OCI-M2 (cell line): Measurements from ENCODE around the gene SDCCAG8.

Experiments
- DNase-seq: peaks from one replicate; lab custom pipeline; 2025; ENCODE audit not compliant: unreplicated experiment; lab: John Stamatoyannopoulos, UW

The SDCCAG8 gene

GRCh38 chr1:243379706-243380105, 123.9 kb downstream of the SDCCAG8 start:
- DNase-seq = no peak

DNA sequence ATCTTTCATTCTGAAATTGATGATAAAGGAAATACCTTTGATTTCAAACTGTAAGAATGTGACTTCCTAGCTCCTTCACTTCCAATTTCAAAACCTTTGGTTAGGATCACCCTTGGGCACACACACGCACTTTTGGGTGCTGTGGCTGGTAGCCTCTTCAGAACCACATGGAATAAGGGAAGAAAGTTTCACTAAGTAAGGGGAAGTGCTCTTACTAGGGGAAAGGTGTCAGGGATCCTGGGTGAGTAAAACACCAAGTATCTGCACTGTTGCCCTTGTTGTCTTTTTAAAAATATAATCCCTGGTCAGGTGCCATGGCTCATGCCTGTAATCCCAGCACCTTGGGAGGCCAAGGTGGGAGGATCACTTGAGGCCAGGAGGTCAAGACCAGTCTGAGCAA, 132.4 kb downstream of the SDCCAG8 start:
- DNase-seq = no peak

DNA sequence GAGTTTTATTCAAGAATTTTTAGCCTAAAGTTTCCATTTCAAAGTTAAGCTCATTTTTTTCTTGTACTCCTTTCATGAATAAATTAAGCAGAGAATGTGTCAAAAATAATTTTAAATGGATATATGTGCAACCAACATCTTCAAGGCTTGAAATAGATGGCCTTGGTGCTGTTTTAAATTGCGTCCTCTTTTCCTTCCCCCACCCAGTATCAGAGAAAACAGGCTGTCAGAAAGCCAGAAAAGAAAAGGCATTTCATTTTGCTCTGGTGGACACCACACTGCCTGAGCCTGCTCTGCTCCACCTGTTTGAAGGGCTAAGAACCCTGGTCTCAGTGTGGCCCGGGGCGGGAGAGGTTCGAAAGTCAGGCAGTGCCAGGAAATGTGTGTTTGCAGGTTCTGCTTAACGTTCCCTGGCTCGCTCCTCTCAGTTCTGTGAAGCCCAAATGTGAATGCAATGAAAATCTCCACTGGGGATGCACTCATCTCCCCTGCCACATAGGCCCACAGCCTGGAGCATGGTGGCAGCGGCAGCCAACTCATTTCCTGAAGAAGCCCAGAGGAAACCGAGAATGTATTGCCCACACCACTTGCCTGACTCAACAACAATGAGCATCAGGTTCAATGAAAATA, 134.4 kb downstream of the SDCCAG8 start:
- DNase-seq = no peak

- DNase-seq = no peak
Measured at GRCh38 chr1:243391355-243391754, 135.5 kb downstream of the SDCCAG8 start.

GRCh38 chr1:243393096-243393495, 137.3 kb downstream of the SDCCAG8 start:
- no peak for DNase-seq

GRCh38 chr1:243394066-243394465, 138.2 kb downstream of the SDCCAG8 start:
- DNase-seq = no peak

DNA sequence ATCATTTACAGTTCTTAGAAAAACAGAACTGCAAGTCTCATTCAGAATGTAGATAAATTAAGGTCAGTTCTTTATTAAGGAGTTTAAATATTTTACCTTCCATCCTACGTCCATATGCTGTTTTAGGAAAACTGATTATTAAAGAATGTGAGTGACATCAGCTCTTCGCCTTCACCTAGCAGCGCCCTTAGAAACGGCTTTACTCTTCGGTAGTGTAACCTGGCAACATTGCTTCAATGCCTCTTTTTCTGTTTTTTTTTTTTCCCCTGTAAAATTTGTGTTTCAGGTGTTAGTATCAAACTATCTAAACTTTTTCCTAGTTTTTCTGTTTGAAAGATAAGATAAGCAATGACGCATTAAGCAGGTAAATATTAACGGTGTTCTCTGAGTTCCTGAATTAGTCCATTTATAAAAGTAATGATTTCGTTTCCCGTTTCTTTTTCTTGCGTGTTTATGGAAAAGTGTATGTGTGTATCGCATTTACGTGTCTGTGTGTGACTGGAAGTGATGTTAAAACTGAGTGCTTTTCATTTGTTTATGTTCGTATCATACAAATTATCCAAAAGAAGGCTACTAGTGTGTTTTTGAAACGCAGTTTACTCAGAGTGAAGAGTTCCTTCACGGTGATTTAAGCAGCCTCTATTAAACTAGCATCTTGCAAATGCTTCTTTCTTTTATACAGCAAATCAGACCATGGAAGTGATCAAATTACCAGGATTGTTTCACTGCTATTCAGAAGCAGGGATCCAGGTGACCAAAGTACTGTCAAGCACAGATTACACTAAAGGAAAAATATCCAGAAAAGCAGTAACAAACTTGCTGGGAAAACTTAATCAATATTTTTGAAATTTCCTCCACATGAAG, 139.0 kb downstream of the SDCCAG8 start:
- no peak for DNase-seq

DNA sequence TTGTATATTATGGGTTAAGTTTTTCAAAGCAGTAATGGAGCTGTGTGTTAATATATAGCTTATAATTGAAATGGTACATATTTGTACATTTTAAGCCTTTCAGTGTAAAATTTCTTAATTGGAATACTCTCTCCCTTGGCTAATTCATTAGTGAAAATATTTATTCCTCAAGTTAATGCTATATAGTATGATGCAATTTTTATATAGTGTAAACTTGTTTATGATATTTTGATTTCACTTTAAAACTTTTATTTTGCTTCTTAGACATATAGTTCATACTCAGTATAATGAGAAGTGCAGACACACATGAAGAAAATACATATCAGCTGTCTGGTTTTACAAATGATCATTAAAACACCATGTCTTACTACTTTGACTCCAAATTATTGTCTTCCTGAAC, 140.6 kb downstream of the SDCCAG8 start:
- no peak for DNase-seq

- DNase-seq = no peak
Measured at GRCh38 chr1:243396876-243397275, 141.0 kb downstream of the SDCCAG8 start.

DNA sequence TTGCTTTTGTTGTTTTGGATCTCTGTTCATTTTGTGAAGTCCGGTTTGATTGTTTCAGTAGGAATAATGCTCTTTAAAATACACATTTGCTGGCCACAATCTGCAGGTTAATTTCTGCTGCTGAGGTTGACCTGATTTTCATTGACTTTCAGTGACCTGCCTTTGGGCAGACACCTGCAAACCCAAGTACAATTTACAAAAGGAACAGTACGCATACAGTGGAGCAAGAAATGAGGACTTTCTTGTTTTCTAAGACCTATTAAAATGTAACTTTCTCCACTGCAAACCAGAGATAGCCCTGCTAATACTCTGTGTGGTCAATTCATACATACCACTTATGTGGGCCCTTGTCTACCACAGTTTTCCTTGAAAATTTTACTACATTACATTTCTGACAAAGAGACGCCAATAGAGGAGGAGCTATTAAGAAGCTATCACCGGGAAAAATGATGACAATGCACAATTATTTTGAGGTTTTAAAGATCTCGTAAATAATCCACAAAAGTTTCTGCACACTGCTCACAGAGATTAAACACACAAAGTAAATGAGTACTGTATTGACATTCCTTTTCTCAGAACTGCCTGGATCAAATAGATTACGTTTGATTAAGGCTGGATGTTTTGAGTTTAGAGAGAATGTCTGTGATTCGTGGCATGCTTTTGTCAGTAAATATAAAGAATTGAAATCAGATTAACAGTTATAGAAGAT, 141.9 kb downstream of the SDCCAG8 start:
- no peak for DNase-seq

- DNase-seq = no peak
Measured at GRCh38 chr1:243399561-243400155, 143.8 kb downstream of the SDCCAG8 start.

- no peak for DNase-seq
Measured at GRCh38 chr1:243402868-243403267, 147.0 kb downstream of the SDCCAG8 start.

DNA sequence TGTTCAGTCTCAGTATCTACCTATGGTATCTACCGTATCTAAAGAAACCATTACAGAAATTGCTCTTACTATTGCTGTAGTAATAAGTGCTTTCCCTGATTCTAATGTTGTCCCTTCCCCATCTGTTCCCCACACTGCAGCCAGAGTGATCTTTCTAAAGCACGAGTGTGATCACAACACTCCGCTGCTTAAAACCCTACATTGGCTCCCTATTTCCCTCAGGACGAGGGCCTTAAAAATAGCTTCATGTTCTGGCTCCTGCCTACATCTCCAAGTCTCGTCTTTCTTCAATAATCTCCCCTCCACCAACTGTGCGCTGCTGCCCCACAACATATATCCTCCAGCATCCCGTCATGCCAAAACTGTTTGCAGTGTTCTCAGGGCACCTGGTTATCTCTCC, 150.6 kb downstream of the SDCCAG8 start:
- no peak for DNase-seq

DNA sequence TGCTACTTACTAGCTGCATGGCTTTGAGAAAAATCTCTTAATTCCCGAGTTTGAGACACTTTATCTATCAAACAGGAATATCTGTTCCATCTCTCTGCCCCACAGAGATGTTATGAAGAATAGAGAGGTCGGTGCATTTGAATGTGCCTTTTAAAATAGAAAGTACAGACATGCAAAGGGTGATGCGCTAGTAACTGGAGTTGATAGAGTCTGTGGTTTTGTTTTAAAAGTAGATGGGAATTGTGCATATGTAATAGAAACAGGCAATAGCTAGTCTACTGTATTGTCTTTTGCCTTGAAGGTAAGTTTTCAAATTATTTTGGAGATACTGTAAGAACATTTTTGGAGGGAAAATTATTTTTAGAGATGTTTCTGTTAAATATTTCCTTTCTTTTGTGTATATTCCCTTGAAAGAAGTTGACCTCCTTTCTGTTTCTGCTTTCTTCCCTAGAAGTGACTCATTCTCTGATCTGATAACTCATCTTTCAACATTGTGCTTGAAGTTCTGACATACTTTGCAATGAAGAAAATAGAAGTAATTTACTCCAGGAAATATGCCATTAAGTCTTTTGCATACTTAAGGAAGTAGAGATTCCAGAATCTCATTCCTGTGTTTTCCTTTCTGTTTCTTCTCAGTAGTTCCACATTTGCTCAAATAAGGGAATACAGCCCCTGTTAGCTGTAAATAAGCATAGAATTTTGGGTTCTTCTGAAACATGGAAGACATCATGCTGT, 151.6 kb downstream of the SDCCAG8 start:
- no peak for DNase-seq

DNA sequence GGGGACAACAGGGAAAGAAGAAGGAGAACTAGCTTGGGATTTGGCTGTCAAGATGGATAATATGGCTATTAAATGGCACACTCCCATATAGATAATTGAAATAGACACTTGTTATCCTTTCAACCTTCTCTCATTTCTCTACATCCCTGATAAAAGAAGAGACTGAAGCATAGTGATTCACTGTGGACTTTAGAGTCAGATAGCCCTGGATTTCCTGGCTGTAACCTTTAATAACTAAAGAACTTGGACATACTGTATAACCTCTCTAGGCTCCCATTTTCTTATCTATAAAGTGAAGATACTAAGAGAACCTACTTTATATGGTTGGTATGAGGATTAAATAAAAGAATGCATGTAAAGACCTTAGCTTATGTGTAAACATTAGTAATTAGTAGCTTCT, 152.6 kb downstream of the SDCCAG8 start:
- no peak for DNase-seq

GRCh38 chr1:243409284-243409683, 153.4 kb downstream of the SDCCAG8 start:
- DNase-seq = no peak

- DNase-seq = no peak
Measured at GRCh38 chr1:243411472-243411871, 155.6 kb downstream of the SDCCAG8 start.

DNA sequence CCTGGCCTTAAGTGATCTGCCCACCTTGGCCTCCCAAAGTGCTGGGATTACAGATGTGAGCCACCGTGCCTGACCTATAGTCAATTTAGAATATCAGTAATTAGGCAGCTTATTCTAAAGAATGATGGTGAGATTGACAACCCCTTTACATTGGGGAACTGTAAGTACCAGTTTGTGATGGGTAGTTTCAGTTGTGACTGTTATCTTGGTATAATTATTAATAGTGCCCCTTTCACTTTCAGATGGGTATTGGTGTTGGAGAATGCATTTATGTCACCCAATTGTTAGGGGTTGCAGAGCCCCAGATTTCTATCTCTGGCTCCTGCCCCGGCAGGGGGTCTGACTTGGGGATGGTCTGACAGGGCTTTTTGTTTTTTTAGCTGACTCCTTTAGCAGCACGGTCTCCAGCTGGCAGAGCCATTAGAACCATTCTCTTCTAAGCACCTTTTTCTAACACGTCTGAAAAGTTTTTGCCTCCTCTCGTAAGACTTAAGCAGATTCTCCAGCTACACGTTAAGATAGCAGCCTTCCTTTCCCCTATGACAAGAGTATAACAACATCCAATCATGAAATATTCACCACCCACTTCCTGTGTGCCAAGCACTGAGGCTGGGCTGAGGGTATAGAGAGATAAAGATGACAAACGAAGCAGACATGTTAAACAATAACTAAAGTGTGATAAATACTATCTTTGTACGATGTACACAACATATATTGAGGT, 157.8 kb downstream of the SDCCAG8 start:
- no peak for DNase-seq

GRCh38 chr1:243414152-243414494, 158.3 kb downstream of the SDCCAG8 start:
- DNase-seq = no peak

DNA sequence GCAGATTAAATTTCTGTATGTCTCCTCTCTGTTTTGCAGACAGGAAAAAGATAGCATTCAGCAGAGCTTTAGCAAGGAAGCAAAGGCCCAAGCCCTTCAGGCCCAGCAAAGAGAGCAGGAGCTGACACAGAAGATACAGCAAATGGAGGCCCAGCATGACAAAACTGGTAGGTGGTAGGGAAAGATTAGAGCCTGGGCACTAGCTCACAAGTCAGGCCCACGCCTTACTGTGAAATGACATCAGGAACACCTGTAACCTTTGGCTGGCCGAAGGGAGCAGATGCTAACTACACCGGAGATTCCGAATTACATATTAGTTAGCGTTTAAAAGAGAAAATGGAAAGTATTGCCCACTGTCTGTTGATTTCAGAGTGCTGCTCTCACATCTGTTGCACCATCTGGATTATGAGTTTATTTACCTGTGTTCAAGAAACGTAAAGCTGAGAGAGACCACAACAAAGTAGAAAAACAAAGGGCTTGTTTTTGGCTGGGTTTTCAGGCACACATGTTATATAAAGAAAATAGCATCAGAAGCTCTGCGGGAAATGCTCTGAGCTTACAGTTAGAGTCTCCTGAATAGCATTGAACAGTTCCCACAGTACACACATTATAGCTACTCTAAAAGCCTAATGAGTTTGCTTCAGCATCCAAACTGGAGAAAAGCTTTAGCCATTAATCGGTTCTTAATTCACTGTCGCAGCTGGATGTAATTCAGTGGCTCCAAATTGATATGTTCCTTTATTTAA, 160.0 kb downstream of the SDCCAG8 start:
- DNase-seq = no peak
